Activated CD8-positive, alpha-beta T cell treated with anti-CD3 and anti-CD28 coated beads for 36 hours (primary cell): Measurements from ENCODE around the gene DHX16. TPM values are rescaled to one million over a fixed set of nuclear protein-coding genes. Genes with fewer than 3 reads are reported as not detected.

Source experiments
- ATAC-seq: fragments of 200-7000 bp; cut with Tn5 transposase; one replicate; pipeline ENCODE4 v1.10.0; 2021; ENCODE audit warnings: mild to moderate bottlenecking, moderate library complexity
- CTCF ChIA-PET: fragments of 350-600 bp; sonication (Branson Sonifier 250); formaldehyde crosslinking; loops from one replicate; lab custom pipeline; 2021; ENCODE audit warnings: antibody characterized with exemption; lab: Charles Lee
- POLR2A ChIA-PET: fragments of 350-600 bp; sonication (Branson Sonifier 250); formaldehyde crosslinking; loops from one replicate; lab custom pipeline; 2021; ENCODE audit warnings: antibody characterized with exemption; lab: Charles Lee
- DNase-seq: peaks from one replicate; pipeline ENCODE4 v3.0.0-alpha.2; 2020
- H3K27ac Mint-ChIP-seq: one replicate; pipeline ENCODE4 v1.8.0; 2021; ENCODE audit warnings: mild to moderate bottlenecking, mixed read lengths
- H3K27me3 Mint-ChIP-seq: one replicate; pipeline ENCODE4 v1.8.0; 2021; ENCODE audit warnings: mixed read lengths
- H3K36me3 Mint-ChIP-seq: one replicate; pipeline ENCODE4 v1.8.0; 2021; ENCODE audit warnings: low read depth, mixed read lengths
- H3K4me1 Mint-ChIP-seq: one replicate; pipeline ENCODE4 v1.8.0; 2021; ENCODE audit warnings: low read depth, mixed read lengths
- H3K4me3 Mint-ChIP-seq: one replicate; pipeline ENCODE4 v1.8.0; 2021; ENCODE audit warnings: mild to moderate bottlenecking, moderate library complexity, mixed read lengths
- H3K9me3 Mint-ChIP-seq: one replicate; pipeline ENCODE4 v1.8.0; 2021; ENCODE audit warnings: mixed read lengths
- CTCF ChIP-seq: fragments of 200-600 bp; IDR thresholded peaks from one replicate; pipeline ENCODE4 v1.8.0; 2022; ENCODE audit warnings: antibody characterized with exemption, mild to moderate bottlenecking
- intact Hi-C: fragments of 100-400 bp; cut with micrococcal nuclease; formaldehyde crosslinking; loops from one replicate; pipeline ENCODE4 v1.10.0; 2022
- total RNA-seq, 2 experiments: library from RNA; stranded (reverse); gene quantifications; one replicate each; pipeline ENCODE4 v1.2.3, GENCODE V29; 2021

Gene DHX16
- total RNA-seq, 2 experiments from 2014 or later: 31.1 to 31.3 TPM

- peaks cover 15% of the 10 kb centered on the region for H3K4me1 Mint-ChIP-seq
- no peaks in the 10 kb centered on the region for H3K27me3 Mint-ChIP-seq
- POLR2A ChIA-PET: no interaction called here
- no peak for DNase-seq
- ATAC-seq: no peak
- CTCF ChIA-PET: interaction anchor here (0.8 to 3.7 kb wide), 3 partner anchors 14 to 169 kb away, joined by 3 to 14 read pairs (median 3); no protein-coding TSS in a partner anchor
- no peaks in the 10 kb centered on the region for H3K9me3 Mint-ChIP-seq
- peaks cover 72% of the 10 kb centered on the region for H3K36me3 Mint-ChIP-seq
- intact Hi-C loops: no loop called here
- no peak overlapping the region for H3K27ac Mint-ChIP-seq
- TF ChIP-seq CTCF: no peak
- no peak overlapping the region for H3K4me3 Mint-ChIP-seq
Observed at GRCh38 chr6:30709101-30709868, 36.5 kb upstream of the DHX16 start.

- no peaks in the 10 kb centered on the region for H3K27me3 Mint-ChIP-seq
- DNase-seq (no peak), ATAC-seq (no peak)
- no peak overlapping the region for H3K4me3 Mint-ChIP-seq
- TF ChIP-seq CTCF: no peak
- CTCF ChIA-PET: interaction anchor here (1.4 kb wide), 1 partner anchor 28 kb away, joined by 3 read pairs; no protein-coding TSS in a partner anchor
- no peaks in the 10 kb centered on the region for H3K9me3 Mint-ChIP-seq
- H3K4me1 Mint-ChIP-seq: peaks cover 9% of the 10 kb centered on the region
- intact Hi-C loops: no loop called here
- peaks cover 71% of the 10 kb centered on the region for H3K36me3 Mint-ChIP-seq
- H3K27ac Mint-ChIP-seq: no peak overlapping the region
- POLR2A ChIA-PET: interaction anchor here (1.7 kb wide), 1 partner anchor 23 kb away, joined by 3 read pairs; no protein-coding TSS in a partner anchor
Observed at GRCh38 chr6:30707281-30707850, 34.6 kb upstream of the DHX16 start.

GRCh38 chr6:30705620-30706019, 32.8 kb upstream of the DHX16 start:
- CTCF ChIA-PET: no interaction called here
- Mint-ChIP-seq H3K27me3 (no peaks in the 10 kb centered on the region), H3K27ac (no peak overlapping the region), H3K4me3 (no peak overlapping the region), H3K4me1 (no peaks in the 10 kb centered on the region), H3K36me3 (peaks cover 55% of the 10 kb centered on the region), H3K9me3 (no peaks in the 10 kb centered on the region)
- intact Hi-C loops: no loop called here
- POLR2A ChIA-PET: interaction anchor here (1.2 to 1.7 kb wide), 2 partner anchors 15 to 16 kb away, joined by 3 to 4 read pairs; partner anchors contain the start of gene NRM
- DNase-seq (no peak), ATAC-seq (no peak)
- TF ChIP-seq CTCF: no peak

- DNase-seq: no peak
- Mint-ChIP-seq H3K27ac (no peak overlapping the region), H3K4me1 (no peaks in the 10 kb centered on the region), H3K27me3 (no peaks in the 10 kb centered on the region), H3K36me3 (peaks cover 53% of the 10 kb centered on the region), H3K4me3 (no peak overlapping the region), H3K9me3 (no peaks in the 10 kb centered on the region)
- intact Hi-C loops: no loop called here
- no peak for TF ChIP-seq CTCF
- ChIA-PET CTCF (interaction anchor here (1.0 to 1.5 kb wide), 4 partner anchors 9 to 159 kb away, joined by 3 to 4 read pairs (median 3); no protein-coding TSS in a partner anchor), POLR2A (interaction anchor here (0.7 to 1.7 kb wide), 5 partner anchors 10 to 181 kb away, joined by 3 to 5 read pairs (median 3); partner anchors contain the start of gene DDR1)
- no peak for ATAC-seq
Observed at GRCh38 chr6:30703821-30704220, 31.0 kb upstream of the DHX16 start.

- Mint-ChIP-seq H3K27me3 (no peaks in the 10 kb centered on the region), H3K4me1 (no peaks in the 10 kb centered on the region), H3K9me3 (no peaks in the 10 kb centered on the region), H3K4me3 (no peak overlapping the region), H3K27ac (no peak overlapping the region), H3K36me3 (peaks cover 50% of the 10 kb centered on the region)
- DNase-seq (no peak), ATAC-seq (no peak)
- ChIA-PET POLR2A (interaction anchor here (1.0 to 1.3 kb wide), 2 partner anchors 9 to 11 kb away, joined by 3 read pairs; no protein-coding TSS in a partner anchor), CTCF (no interaction called here)
- intact Hi-C loops: no loop called here
- TF ChIP-seq CTCF: no peak
Observed at GRCh38 chr6:30703011-30703410, 30.2 kb upstream of the DHX16 start.
